GM20000 (cell line): ENCODE results near the gene LPP.

Experiments
- DNase-seq: peaks from one replicate; pipeline ENCODE4 v3.0.0; 2012; ENCODE audit warnings: low spot score
- CTCF ChIP-seq: IDR thresholded peaks from 2 replicates; pipeline ENCODE4 v1.5.1; 2012; ENCODE audit warnings: mild to moderate bottlenecking, control low read depth; ENCODE audit errors: extremely low read depth, missing control alignments

LPP gene

GRCh38 chr3:188788621-188789081 lies 634.7 kb downstream of the LPP start:
- no peak for DNase-seq
- TF ChIP-seq CTCF, result no peak

GRCh38 chr3:188789251-188789650 lies 635.3 kb downstream of the LPP start:
- no peak for TF ChIP-seq CTCF
- no peak for DNase-seq

- no peak for DNase-seq
- no peak for TF ChIP-seq CTCF
Measured at GRCh38 chr3:188791311-188791710, 637.4 kb downstream of the LPP start.

GRCh38 chr3:188792793-188793192 lies 638.8 kb downstream of the LPP start:
- no peak for DNase-seq
- TF ChIP-seq CTCF, result no peak

GRCh38 chr3:188796122-188796631 lies 642.2 kb downstream of the LPP start:
- DNase-seq, result peak; percentile 22

GRCh38 chr3:188797045-188797444 lies 643.1 kb downstream of the LPP start:
- DNase-seq, result no peak
- no peak for TF ChIP-seq CTCF

More at GRCh38 chr3:188796122-188796631, 642.2 kb downstream of the LPP start:
- no peak for TF ChIP-seq CTCF

GRCh38 chr3:188798556-188799145 lies 644.7 kb downstream of the LPP start:
- DNase-seq, result no peak
- no peak for TF ChIP-seq CTCF
